Measurements from ENCODE around the gene ADAMTS17. TPM values are rescaled to one million over a fixed set of nuclear protein-coding genes. Genes with fewer than 3 reads are reported as not detected.
A peak's percentile ranks its signal among the peaks of the same experiment; 100 is the strongest.

The ADAMTS17 gene
- 8.2 TPM for total RNA-seq (ENCODE audit: insufficient read depth, low replicate concordance)

GRCh38 chr15:100341750-100342560 is at the start of gene ADAMTS17:
Gene ADAMTS17 (minus strand): TSS chr15:100341975. CDS start chr15:100341899, 76 bp downstream.
- peak; percentile 98 for DNase-seq (ENCODE audit: low spot score)

- no peak for DNase-seq (ENCODE audit: low spot score)
Observed at GRCh38 chr15:100385300-100386050, 43.7 kb upstream of the ADAMTS17 start.

DNA sequence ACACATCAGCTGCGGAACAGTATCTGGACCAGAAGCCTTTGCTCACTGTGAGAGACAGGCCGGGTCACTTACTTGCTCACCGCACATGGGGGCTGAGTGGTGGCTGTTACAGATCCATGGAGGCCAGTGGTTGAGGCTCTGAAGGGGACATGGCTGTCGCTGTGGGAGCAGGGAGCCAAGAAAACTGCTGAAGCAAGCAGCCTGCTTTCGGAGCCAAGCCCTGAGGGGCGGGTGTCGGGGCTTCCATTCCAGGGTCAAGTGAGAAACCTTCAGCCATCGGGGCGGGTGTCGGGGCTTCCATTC is 42.3 kb upstream of the ADAMTS17 start:
- no peak for DNase-seq (ENCODE audit: low spot score)

- no peak for DNase-seq (ENCODE audit: low spot score)
Observed at GRCh38 chr15:100383302-100384107, 41.7 kb upstream of the ADAMTS17 start.

DNA sequence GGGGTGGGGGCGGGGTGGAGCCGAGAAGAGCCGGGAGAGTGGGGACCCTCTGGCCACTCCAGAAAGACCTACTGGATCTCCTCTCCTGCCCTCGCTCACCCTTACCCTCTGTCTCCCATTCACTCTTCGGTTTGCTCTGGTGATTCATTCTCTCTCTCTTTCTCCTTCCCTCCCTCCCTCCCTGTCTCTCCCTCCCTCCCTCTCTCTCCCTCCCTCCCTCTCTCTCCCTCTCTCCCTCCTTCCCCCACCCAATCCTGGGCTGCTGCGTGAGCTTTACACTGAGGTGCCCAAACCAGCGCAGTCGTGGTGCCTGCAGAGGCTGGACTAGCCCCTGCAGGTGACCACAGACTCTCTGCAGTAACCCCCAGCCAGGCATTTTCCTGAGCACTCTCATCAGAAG is 32.2 kb upstream of the ADAMTS17 start:
- no peak for DNase-seq (ENCODE audit: low spot score)

- DNase-seq (ENCODE audit: low spot score): no peak
Observed at GRCh38 chr15:100373120-100373896, 31.5 kb upstream of the ADAMTS17 start.

GRCh38 chr15:100372739-100373119 is 31.0 kb upstream of the ADAMTS17 start:
- peak; percentile 45 for DNase-seq (ENCODE audit: low spot score)

DNA sequence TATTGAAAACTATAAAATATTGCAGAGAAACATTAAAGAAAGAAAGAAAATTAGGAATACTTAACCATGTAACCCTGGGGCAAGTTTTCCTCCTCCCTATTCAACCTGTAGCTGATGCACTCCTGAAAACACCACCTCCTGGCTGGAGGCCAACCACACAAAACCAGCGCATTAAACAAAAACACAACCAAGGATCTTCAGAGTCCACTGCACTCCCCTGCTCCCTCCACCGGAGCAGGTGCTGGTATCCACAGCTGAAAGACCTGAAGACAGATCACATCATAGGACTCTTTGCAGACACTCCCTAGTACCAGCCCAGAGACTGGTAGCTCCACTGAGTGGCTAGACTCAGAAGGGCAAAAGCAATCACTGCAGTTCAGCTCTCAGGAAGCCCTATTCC is 13.6 kb upstream of the ADAMTS17 start:
- no peak for DNase-seq (ENCODE audit: low spot score)

- no peak for DNase-seq (ENCODE audit: low spot score)
Observed at GRCh38 chr15:100353449-100353848, 11.7 kb upstream of the ADAMTS17 start.

DNA sequence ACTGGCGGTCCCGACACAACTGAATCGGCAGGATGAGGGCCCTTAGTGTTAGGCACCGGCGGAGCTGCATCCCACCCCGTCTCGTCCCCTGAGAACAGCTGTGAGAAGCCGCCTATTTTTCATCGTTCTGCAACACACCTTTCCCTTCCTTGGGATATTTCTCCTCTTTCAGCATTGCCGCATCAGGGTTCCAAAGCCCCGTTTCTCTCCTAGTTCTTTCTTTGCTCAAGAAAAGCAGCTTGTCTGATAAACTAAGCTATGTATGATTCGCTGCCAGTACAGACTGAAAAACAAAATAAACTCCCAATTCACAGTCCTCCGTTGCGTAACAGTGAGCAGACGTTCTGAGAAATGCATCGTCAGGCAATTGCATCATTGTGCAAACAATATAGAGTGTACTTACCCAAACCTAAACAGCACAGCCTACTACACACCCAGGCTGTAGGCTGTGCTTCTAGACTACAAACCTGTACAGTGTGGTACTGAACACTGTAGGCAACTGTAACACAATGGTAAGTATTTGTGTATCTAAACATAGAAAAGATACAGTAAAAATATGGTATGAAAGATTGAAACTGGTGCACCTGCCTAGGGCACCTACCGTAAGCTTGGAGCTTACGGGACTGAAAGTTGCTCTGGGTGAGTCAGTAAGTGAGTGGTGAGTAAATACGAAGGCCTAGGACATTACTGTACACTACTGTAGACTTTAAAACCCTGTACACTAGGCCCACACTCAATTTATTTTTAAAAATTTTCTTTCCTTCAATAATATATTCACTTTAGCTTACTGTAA is 8.9 kb upstream of the ADAMTS17 start:
- peak; percentile 90 for DNase-seq (ENCODE audit: low spot score)

GRCh38 chr15:100349696-100350433 is 8.1 kb upstream of the ADAMTS17 start:
- peak; percentile 96 for DNase-seq (ENCODE audit: low spot score)

DNA sequence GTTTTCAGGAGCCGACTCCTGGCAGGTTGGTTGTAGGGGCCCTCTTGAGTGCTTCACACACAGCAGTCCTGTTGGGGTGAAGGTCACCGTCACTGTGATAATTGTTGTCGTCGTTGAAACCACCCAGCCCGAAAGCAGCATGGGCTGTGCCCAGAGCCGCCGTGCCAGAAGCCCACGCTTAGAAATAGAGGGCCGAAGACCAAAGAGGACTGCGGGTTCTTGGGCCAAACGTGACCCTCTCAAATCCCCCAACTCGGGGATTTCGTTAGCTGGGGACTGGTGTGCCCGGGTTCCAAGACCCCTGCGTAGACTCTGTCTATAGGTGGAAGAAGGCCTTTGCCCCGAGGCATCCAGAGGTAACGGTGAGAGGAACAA is 7.5 kb upstream of the ADAMTS17 start:
- DNase-seq (ENCODE audit: low spot score): no peak

GRCh38 chr15:100348578-100348977 is 6.8 kb upstream of the ADAMTS17 start:
- no peak for DNase-seq (ENCODE audit: low spot score)

DNA sequence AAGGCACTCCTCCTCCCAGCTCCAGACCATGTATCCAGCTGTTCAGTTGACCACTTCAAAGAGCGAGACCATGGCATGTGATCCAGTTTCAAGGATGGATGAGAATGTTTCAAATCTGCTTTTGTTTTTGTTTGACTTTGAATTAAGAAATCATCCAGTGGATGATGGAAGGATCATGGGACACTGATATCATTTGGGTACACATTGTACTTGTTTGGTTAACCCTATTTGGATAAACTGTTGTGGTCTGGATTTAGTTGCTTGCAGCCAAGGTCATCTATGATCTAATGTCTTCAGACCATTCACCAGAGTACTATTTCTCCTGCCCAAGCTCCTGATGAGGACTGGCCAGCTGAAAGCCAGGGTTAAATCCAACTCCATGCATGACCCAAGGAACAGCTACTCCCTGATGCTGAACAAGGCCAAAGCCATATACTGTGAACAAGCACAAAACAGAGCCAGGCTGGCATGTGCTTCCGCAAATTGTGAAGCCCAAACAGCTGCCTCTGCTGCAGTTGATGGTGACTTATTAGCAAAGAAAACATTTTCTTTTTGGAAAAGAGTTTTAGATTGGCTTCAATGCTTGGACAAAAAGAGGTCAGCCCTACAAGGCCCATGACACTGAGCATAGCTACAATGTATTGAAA is 5.2 kb upstream of the ADAMTS17 start:
- no peak for DNase-seq (ENCODE audit: low spot score)

DNA sequence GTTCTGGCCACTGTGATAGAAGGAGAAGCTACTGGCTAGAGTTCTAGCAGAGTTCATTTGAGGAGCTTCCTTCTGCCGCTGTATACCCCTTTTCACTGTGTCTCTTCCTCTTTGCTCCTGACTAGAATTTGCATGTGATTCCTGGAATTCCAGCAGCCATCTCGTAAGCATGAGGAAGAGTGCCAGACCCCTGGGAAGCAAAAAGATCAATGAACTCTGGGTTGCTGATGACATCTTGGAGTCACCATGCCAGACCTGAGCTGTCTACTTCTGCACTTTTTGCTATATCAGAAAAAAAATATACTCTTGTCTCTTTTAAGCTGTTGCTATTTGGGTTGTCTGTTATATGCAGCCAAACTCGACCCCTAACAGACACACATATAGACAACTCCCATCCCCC is 3.7 kb upstream of the ADAMTS17 start:
- DNase-seq (ENCODE audit: low spot score): no peak

- no peak for DNase-seq (ENCODE audit: low spot score)
Observed at GRCh38 chr15:100343251-100343650, 1.5 kb upstream of the ADAMTS17 start.

DNA sequence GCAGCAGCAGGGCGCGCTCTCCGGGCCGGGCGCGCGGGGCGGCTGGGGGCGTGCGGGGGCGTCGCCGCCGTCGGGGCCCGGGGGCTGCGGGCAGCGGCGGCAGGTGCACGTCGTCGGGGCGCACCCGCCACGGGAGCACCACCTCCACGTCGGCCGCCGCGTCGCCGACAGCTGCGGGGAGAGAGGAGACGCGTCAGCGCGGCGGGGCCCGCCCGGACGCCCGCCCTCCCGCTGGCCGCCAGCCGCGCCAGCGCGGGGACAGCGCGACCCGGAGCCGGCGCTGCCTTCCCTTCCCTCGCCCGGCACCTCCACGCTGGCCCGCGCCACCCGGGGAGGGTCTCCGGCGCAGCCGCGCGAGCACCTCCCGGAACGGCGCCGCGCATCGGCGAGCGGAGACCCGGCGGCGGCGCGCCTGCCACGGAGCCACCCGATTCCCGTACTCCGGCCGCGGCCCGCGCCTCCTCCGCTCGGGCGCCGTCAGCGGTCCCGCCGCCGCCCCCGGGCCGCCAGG is 481 bp downstream of the ADAMTS17 start:
- peak; percentile 22 for DNase-seq (ENCODE audit: low spot score)

- no peak for DNase-seq (ENCODE audit: low spot score)
Observed at GRCh38 chr15:100340721-100341238, 995 bp downstream of the ADAMTS17 start.

GRCh38 chr15:100339999-100340398 is 1.8 kb downstream of the ADAMTS17 start:
- DNase-seq (ENCODE audit: low spot score): no peak
